WTC11 (cell line): Measurements from ENCODE around the gene ATP13A4. TPM values are rescaled to one million over a fixed set of nuclear protein-coding genes. Genes with fewer than 3 reads are reported as not detected.

Experiments used
- ATAC-seq: fragments of 200-7000 bp; cut with Tn5 transposase; 2 replicates; pipeline ENCODE4 v1.10.0; 2021; ENCODE audit warnings: mild to moderate bottlenecking, moderate library complexity
- CTCF ChIA-PET: fragments of 300-600 bp; sonication (Branson Sonifier 250); formaldehyde crosslinking; loops from one replicate; lab custom pipeline; 2021; ENCODE audit warnings: antibody characterized with exemption; lab: Charles Lee
- POLR2A ChIA-PET: fragments of 350-600 bp; sonication (Branson Sonifier 250); formaldehyde crosslinking; loops from one replicate; lab custom pipeline; 2021; ENCODE audit warnings: antibody characterized with exemption; lab: Charles Lee
- DNase-seq: peaks from one replicate; pipeline ENCODE4 v3.0.0; 2021; ENCODE audit warnings: low spot score
- H3K27ac Mint-ChIP-seq: 2 replicates; pipeline ENCODE4 v1.8.0; 2021; ENCODE audit warnings: mixed read lengths
- H3K27me3 Mint-ChIP-seq: 2 replicates; pipeline ENCODE4 v1.8.0; 2021; ENCODE audit warnings: low read depth, mild to moderate bottlenecking, moderate library complexity, mixed read lengths
- H3K36me3 Mint-ChIP-seq: 2 replicates; pipeline ENCODE4 v1.8.0; 2021; ENCODE audit warnings: mixed read lengths
- H3K4me1 Mint-ChIP-seq: 2 replicates; pipeline ENCODE4 v1.8.0; 2022; ENCODE audit warnings: mixed read lengths
- H3K4me3 Mint-ChIP-seq: 2 replicates; pipeline ENCODE4 v1.8.0; 2021; ENCODE audit warnings: mild to moderate bottlenecking, moderate library complexity, mixed read lengths
- H3K9me3 Mint-ChIP-seq: 2 replicates; pipeline ENCODE4 v1.8.0; 2021; ENCODE audit warnings: mixed read lengths
- CREM ChIP-seq: sonication (generic); formaldehyde crosslinking; IDR thresholded peaks from 2 replicates; pipeline ENCODE4 v1.8.1; 2022; ENCODE audit warnings: mild to moderate bottlenecking, missing genetic modification reagents, moderate library complexity
- ELF4 ChIP-seq: sonication (generic); formaldehyde crosslinking; IDR thresholded peaks from 2 replicates; pipeline ENCODE4 v1.8.1; 2022; ENCODE audit warnings: low read depth, mild to moderate bottlenecking, moderate library complexity, missing genetic modification reagents
- ESRRA ChIP-seq: sonication (generic); formaldehyde crosslinking; IDR thresholded peaks from 2 replicates; pipeline ENCODE4 v1.8.1; 2022; ENCODE audit warnings: mild to moderate bottlenecking, missing genetic modification reagents, borderline replicate concordance
- GTF2I ChIP-seq: fragments of 250-450 bp; sonication (Bioruptor Pico); conservative IDR thresholded peaks from 2 replicates; pipeline ENCODE4 v1.4.0; 2021; ENCODE audit warnings: mild to moderate bottlenecking
- MXD4 ChIP-seq: fragments of 250-450 bp; sonication (Bioruptor Pico); IDR thresholded peaks from 2 replicates; pipeline ENCODE4 v1.8.0; 2021; ENCODE audit warnings: mild to moderate bottlenecking, moderate library complexity, borderline replicate concordance
- MYBL2 ChIP-seq: sonication (generic); formaldehyde crosslinking; IDR thresholded peaks from 2 replicates; pipeline ENCODE4 v1.8.1; 2023; ENCODE audit warnings: mild to moderate bottlenecking, moderate library complexity, missing genetic modification reagents
- NR3C1 ChIP-seq: sonication (generic); formaldehyde crosslinking; conservative IDR thresholded peaks from 2 replicates; pipeline ENCODE4 v1.8.1; 2023; ENCODE audit warnings: low read depth, mild to moderate bottlenecking, missing genetic modification reagents
- ZNF671 ChIP-seq: fragments of 250-450 bp; sonication (Bioruptor Pico); IDR thresholded peaks from 2 replicates; pipeline ENCODE4 v1.8.0; 2021; ENCODE audit warnings: mild to moderate bottlenecking
- total RNA-seq: library from RNA; stranded (reverse); gene quantifications from 3 replicates; pipeline ENCODE4 v1.2.3, GENCODE V29; 2021
- TF ChIP-seq, protein P1 (sequence below): fragments of 200-600 bp; IDR thresholded peaks from 2 replicates; pipeline ENCODE4 v1.8.0; 2022; ENCODE audit warnings: antibody characterized with exemption
- TF ChIP-seq, protein P2 (sequence below): fragments of 250-450 bp; sonication (Bioruptor Pico); IDR thresholded peaks from 2 replicates; pipeline ENCODE4 v1.9.0; 2021; ENCODE audit warnings: moderate library complexity, mild to moderate bottlenecking, inconsistent platforms, borderline replicate concordance
- TF ChIP-seq, protein P3 (sequence below): sonication (generic); formaldehyde crosslinking; IDR thresholded peaks from 2 replicates; pipeline ENCODE4 v1.8.1; 2023; ENCODE audit warnings: mild to moderate bottlenecking, moderate library complexity, missing genetic modification reagents
- TF ChIP-seq, protein P4 (sequence below): sonication (generic); formaldehyde crosslinking; IDR thresholded peaks from 2 replicates; pipeline ENCODE4 v1.8.0; 2023; ENCODE audit warnings: missing genetic modification reagents, mild to moderate bottlenecking, borderline replicate concordance
- TF ChIP-seq, protein P5 (sequence below): sonication (generic); formaldehyde crosslinking; IDR thresholded peaks from 2 replicates; pipeline ENCODE4 v1.8.1; 2022; ENCODE audit warnings: missing genetic modification reagents, borderline replicate concordance

Gene ATP13A4
- total RNA-seq, 1 experiment from 2014 or later, result 0.20 TPM

DNA sequence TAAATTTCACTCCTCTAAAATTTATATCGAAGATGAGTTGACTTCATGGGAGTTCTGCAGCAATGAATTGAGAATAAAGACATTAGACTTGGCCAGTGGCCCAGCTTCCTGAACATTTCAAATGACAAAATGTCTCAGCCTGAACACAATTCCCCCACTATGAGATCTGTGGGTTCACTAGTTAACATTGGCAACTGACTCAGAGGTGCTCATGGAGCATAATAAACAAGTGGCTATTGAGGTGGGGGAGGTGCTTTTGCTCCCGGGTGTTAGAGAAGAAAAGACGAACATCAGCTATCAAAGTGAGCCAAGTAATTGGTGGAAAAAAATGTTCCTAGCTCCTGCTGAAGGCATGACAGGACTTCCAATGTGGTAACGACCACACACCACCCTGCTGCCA is 6.3 kb downstream of the ATP13A4 start (continued):
- TF ChIP-seq, protein P1, sequence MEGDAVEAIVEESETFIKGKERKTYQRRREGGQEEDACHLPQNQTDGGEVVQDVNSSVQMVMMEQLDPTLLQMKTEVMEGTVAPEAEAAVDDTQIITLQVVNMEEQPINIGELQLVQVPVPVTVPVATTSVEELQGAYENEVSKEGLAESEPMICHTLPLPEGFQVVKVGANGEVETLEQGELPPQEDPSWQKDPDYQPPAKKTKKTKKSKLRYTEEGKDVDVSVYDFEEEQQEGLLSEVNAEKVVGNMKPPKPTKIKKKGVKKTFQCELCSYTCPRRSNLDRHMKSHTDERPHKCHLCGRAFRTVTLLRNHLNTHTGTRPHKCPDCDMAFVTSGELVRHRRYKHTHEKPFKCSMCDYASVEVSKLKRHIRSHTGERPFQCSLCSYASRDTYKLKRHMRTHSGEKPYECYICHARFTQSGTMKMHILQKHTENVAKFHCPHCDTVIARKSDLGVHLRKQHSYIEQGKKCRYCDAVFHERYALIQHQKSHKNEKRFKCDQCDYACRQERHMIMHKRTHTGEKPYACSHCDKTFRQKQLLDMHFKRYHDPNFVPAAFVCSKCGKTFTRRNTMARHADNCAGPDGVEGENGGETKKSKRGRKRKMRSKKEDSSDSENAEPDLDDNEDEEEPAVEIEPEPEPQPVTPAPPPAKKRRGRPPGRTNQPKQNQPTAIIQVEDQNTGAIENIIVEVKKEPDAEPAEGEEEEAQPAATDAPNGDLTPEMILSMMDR, result no peak
- no peak for TF ChIP-seq ESRRA (CRISPR knock-in tag)
- no peak for TF ChIP-seq ELF4 (CRISPR knock-in tag)

DNA sequence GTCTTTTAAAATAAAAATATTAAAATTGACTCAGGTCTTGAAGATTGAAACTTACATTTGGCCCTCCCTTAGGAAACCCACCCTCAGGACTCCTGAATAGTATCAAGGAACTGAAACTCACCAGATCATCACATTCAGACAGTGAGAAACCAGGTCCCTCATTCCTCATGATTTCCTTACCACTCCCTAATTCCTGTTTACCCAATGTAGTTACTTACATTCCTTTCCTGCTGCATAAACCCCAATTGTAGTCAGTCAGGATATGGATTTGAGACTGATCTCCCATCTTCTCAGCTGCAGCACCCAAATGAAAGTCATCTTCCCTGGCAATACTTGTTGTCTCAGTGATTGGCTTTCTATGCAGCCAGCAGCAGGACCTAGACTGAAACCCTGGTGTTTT is 8.6 kb downstream of the ATP13A4 start:
- Mint-ChIP-seq H3K27ac (no peak overlapping the region), H3K36me3 (peaks cover 5% of the 10 kb centered on the region; the same call in 1 of the 2 replicates), H3K4me1 (peaks cover 7% of the 10 kb centered on the region), H3K4me3 (no peak overlapping the region), H3K27me3 (no peaks in the 10 kb centered on the region), H3K9me3 (peaks cover 29% of the 10 kb centered on the region)
- ChIA-PET POLR2A (no interaction called here), CTCF (no interaction called here)
- no peak for DNase-seq
- TF ChIP-seq, protein P1, result no peak
- TF ChIP-seq CREM (CRISPR knock-in tag) (no peak), GTF2I (no peak), ZNF671 (no peak), MYBL2 (CRISPR knock-in tag) (no peak), NR3C1 (CRISPR knock-in tag) (no peak), MXD4 (CRISPR knock-in tag) (no peak)
- TF ChIP-seq, protein P2, sequence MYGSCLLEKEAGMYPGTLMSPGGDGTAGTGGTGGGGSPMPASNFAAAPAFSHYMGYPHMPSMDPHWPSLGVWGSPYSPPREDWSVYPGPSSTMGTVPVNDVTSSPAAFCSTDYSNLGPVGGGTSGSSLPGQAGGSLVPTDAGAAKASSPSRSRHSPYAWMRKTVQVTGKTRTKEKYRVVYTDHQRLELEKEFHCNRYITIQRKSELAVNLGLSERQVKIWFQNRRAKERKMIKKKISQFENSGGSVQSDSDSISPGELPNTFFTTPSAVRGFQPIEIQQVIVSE, result no peak
- TF ChIP-seq, protein P3, sequence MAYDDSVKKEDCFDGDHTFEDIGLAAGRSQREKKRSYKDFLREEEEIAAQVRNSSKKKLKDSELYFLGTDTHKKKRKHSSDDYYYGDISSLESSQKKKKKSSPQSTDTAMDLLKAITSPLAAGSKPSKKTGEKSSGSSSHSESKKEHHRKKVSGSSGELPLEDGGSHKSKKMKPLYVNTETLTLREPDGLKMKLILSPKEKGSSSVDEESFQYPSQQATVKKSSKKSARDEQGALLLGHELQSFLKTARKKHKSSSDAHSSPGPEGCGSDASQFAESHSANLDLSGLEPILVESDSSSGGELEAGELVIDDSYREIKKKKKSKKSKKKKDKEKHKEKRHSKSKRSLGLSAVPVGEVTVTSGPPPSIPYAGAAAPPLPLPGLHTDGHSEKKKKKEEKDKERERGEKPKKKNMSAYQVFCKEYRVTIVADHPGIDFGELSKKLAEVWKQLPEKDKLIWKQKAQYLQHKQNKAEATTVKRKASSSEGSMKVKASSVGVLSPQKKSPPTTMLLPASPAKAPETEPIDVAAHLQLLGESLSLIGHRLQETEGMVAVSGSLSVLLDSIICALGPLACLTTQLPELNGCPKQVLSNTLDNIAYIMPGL (CRISPR knock-in tag), result no peak
- TF ChIP-seq, protein P4, sequence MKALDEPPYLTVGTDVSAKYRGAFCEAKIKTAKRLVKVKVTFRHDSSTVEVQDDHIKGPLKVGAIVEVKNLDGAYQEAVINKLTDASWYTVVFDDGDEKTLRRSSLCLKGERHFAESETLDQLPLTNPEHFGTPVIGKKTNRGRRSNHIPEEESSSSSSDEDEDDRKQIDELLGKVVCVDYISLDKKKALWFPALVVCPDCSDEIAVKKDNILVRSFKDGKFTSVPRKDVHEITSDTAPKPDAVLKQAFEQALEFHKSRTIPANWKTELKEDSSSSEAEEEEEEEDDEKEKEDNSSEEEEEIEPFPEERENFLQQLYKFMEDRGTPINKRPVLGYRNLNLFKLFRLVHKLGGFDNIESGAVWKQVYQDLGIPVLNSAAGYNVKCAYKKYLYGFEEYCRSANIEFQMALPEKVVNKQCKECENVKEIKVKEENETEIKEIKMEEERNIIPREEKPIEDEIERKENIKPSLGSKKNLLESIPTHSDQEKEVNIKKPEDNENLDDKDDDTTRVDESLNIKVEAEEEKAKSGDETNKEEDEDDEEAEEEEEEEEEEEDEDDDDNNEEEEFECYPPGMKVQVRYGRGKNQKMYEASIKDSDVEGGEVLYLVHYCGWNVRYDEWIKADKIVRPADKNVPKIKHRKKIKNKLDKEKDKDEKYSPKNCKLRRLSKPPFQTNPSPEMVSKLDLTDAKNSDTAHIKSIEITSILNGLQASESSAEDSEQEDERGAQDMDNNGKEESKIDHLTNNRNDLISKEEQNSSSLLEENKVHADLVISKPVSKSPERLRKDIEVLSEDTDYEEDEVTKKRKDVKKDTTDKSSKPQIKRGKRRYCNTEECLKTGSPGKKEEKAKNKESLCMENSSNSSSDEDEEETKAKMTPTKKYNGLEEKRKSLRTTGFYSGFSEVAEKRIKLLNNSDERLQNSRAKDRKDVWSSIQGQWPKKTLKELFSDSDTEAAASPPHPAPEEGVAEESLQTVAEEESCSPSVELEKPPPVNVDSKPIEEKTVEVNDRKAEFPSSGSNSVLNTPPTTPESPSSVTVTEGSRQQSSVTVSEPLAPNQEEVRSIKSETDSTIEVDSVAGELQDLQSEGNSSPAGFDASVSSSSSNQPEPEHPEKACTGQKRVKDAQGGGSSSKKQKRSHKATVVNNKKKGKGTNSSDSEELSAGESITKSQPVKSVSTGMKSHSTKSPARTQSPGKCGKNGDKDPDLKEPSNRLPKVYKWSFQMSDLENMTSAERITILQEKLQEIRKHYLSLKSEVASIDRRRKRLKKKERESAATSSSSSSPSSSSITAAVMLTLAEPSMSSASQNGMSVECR, result no peak
- TF ChIP-seq, protein P5, sequence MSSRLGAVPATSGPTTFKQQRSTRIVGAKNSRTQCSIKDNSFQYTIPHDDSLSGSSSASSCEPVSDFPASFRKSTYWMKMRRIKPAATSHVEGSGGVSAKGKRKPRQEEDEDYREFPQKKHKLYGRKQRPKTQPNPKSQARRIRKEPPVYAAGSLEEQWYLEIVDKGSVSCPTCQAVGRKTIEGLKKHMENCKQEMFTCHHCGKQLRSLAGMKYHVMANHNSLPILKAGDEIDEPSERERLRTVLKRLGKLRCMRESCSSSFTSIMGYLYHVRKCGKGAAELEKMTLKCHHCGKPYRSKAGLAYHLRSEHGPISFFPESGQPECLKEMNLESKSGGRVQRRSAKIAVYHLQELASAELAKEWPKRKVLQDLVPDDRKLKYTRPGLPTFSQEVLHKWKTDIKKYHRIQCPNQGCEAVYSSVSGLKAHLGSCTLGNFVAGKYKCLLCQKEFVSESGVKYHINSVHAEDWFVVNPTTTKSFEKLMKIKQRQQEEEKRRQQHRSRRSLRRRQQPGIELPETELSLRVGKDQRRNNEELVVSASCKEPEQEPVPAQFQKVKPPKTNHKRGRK, result no peak
- no peak for ATAC-seq
